Lung (tissue), 12 donors: ENCODE data around the gene GLYATL1B. TPM values are rescaled to one million over a fixed set of nuclear protein-coding genes. Genes with fewer than 3 reads are reported as not detected.
"Not testable (repeated sequence)": the region's sequence is repeated elsewhere in the genome, so short reads cannot be mapped to it uniquely, and the experiment has no call there.

ENCODE experiments used
- ATAC-seq: fragments of 200-7000 bp; cut with Tn5 transposase; one replicate; pipeline ENCODE4 v1.9.1; 2020; ENCODE audit warnings: moderate number of reproducible peaks; ENCODE audit not compliant: insufficient read depth, low FRiP score
- DNase-seq, 3 donors: peaks; one replicate each; pipeline ENCODE4 v3.0.0-alpha.2; 2013 to 2017
- H3K27ac ChIP-seq, 2 donors: one replicate each; pipeline ENCODE4 v1.5.1; 2013; ENCODE audit warnings: mild to moderate bottlenecking in 2 of 2, moderate library complexity in 2 of 2, control low read depth in 1 of 2, inconsistent platforms in 1 of 2, low read depth in 1 of 2, low read length in 1 of 2
- H3K27me3 ChIP-seq, 3 donors: one replicate each; pipeline ENCODE4 v1.5.1; 2013; ENCODE audit warnings: low read length in 2 of 3; ENCODE audit not compliant: control insufficient read depth in 3 of 3, insufficient read depth in 3 of 3
- H3K36me3 ChIP-seq, 4 donors: one replicate each; pipeline ENCODE4 v1.5.1; 2013; ENCODE audit warnings: low read length in 4 of 4, mild to moderate bottlenecking in 1 of 4, moderate library complexity in 1 of 4; ENCODE audit not compliant: control insufficient read depth in 4 of 4, insufficient read depth in 4 of 4
- H3K4me1 ChIP-seq, 5 donors: one replicate each; pipeline ENCODE4 v1.5.1; 2013; ENCODE audit warnings: low read length in 5 of 5, mild to moderate bottlenecking in 2 of 5, moderate library complexity in 1 of 5; ENCODE audit not compliant: control insufficient read depth in 5 of 5, insufficient read depth in 5 of 5
- H3K4me3 ChIP-seq: one replicate; pipeline ENCODE4 v1.5.1; 2013; ENCODE audit warnings: mild to moderate bottlenecking, control low read depth, moderate library complexity
- H3K9ac ChIP-seq, 2 donors: one replicate each; pipeline ENCODE4 v1.5.1; 2013; ENCODE audit warnings: low read length in 2 of 2, control low read depth in 1 of 2; ENCODE audit not compliant: insufficient read depth in 1 of 2
- H3K9me3 ChIP-seq, 4 donors: one replicate each; pipeline ENCODE4 v1.5.1; 2013; ENCODE audit warnings: low read length in 3 of 4, mild to moderate bottlenecking in 1 of 4, moderate library complexity in 1 of 4; ENCODE audit not compliant: control insufficient read depth in 4 of 4, insufficient read depth in 3 of 4
- WGBS, 2 donors: extraction: QIAGEN DNeasy Blood & Tissue Kit; methylation state at CpG; one replicate each; pipeline ENCODE4 v1.1.7; 2013; 5-methylcytosine and 5-hydroxymethylcytosine counted together
- polyA plus RNA-seq, 2 donors: library from polyadenylated mRNA; stranded (reverse); fragments of 200-250 nt; gene quantifications; one replicate each; pipeline ENCODE4 v1.2.1, GENCODE V29; 2013
- total RNA-seq, 2 donors: library from RNA; depleted of rRNA in 1 of 2; stranded (reverse); fragments of >200 nt in 1 of 2; gene quantifications; one replicate each; pipeline ENCODE4 v1.2.1, GENCODE V29; 2014 to 2021
- TF ChIP-seq, protein P1 (sequence below): IDR thresholded peaks from 2 replicates; pipeline ENCODE4 v1.5.1; 2012; ENCODE audit warnings: mild to moderate bottlenecking; ENCODE audit errors: control extremely low read depth, extremely low read depth
- donor health status: control.
- donor health status: control.
- donor health status: Bipolar disorder and iron deficiency.
- donor health status: healthy.
- donor health status: DM: yes; HTN: yes; CAD: no.

Gene GLYATL1B
- total and polyA plus RNA-seq, 4 donors = not detected

DNA sequence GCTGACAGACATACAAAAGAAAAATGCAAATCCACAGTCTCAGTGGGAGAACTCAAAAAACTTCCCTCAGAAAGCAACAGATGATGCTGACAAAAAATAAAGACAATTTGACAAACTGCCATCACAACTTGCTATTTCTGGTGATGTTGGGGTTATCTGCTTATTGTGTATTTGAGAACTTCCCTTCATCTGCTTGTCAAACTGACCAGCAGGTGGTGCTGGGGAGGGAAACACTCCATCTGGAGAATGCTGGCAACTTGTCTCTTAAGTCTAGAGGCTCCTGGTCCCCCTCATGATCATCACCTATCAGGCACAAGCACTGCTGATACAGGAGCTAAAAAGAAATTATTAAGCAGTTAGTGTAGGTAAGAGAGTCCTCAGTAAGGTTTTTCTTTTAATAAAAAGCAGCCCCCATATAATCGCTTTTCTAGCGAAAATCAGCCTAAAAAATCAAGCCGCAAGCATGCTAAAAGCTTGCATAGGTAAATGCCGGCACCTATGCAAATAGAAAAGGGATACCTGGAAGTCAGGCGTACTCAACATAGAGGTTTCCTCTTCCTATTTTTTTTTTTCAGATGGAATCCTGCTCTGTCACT lies 11.1 kb downstream of the GLYATL1B start:
- Histone ChIP-seq H3K9ac (no peak overlapping the region), H3K36me3 (no peaks in the 10 kb centered on the region), H3K4me1 (no peaks in the 10 kb centered on the region), H3K4me3 (no peak overlapping the region), H3K27me3 (peaks cover 0 to 7% (median 6%) of the 10 kb centered on the region in 3 donors), H3K9me3 (no peaks in the 10 kb centered on the region), H3K27ac (no peak overlapping the region)
- TF ChIP-seq, protein P1, sequence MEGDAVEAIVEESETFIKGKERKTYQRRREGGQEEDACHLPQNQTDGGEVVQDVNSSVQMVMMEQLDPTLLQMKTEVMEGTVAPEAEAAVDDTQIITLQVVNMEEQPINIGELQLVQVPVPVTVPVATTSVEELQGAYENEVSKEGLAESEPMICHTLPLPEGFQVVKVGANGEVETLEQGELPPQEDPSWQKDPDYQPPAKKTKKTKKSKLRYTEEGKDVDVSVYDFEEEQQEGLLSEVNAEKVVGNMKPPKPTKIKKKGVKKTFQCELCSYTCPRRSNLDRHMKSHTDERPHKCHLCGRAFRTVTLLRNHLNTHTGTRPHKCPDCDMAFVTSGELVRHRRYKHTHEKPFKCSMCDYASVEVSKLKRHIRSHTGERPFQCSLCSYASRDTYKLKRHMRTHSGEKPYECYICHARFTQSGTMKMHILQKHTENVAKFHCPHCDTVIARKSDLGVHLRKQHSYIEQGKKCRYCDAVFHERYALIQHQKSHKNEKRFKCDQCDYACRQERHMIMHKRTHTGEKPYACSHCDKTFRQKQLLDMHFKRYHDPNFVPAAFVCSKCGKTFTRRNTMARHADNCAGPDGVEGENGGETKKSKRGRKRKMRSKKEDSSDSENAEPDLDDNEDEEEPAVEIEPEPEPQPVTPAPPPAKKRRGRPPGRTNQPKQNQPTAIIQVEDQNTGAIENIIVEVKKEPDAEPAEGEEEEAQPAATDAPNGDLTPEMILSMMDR = peak; percentile 25
- DNase-seq = peak; percentile 55 to 67 (median 65)
- 89 to 96% methylated on average over 5 of the region's 5 CpGs for WGBS, 2 donors
- ATAC-seq = peak; percentile 68

GRCh38 chr11:59097938-59098337 lies 11.8 kb downstream of the GLYATL1B start:
- WGBS, 2 donors = 82 to 91% methylated on average over 8 of the region's 8 CpGs
- not testable (repeated sequence) for H3K27ac ChIP-seq, H3K9ac ChIP-seq, ATAC-seq, H3K4me3 ChIP-seq, H3K9me3 ChIP-seq, H3K36me3 ChIP-seq, DNase-seq, H3K4me1 ChIP-seq, H3K27me3 ChIP-seq

DNA sequence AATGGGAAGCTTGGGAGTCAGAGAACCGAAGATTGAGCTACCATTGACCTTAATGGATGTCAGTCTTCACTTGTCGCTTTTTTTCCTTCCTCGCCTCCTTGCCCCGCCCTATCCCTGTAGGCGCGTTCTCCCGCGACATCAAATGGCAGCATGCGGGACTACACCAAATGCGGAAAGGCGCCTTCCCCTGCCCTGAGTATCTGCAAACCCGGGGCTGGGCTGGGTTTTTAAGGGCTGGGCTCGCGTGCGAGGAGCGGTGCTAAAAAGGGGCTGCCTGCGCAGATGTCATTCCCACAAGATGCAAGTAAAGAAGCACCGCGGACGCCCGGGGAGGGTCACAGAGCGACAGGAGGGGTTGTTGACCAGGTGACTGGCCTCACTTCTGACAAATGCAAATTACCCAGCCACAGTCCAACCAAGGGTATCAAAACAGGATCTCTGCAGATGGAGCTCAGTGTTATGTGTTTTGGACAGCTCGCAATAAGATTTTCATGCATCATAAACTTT lies 16.2 kb downstream of the GLYATL1B start:
- ATAC-seq (peak; percentile 61), DNase-seq (peak; percentile 51 to 67 (median 54))
- TF ChIP-seq, protein P1 = peak; percentile 12
- H3K9ac ChIP-seq = peak overlapping the region in 1 of 2 donors; percentile 75
- no peaks in the 10 kb centered on the region for H3K9me3 ChIP-seq
- no peaks in the 10 kb centered on the region for H3K36me3 ChIP-seq
- WGBS, 2 donors = 5 to 9% methylated on average over 23 of the region's 23 CpGs
- H3K4me1 ChIP-seq = peaks cover 0 to 5% (median 4%) of the 10 kb centered on the region in 5 donors
- no peak overlapping the region for H3K4me3 ChIP-seq
- no peak overlapping the region for H3K27ac ChIP-seq
- H3K27me3 ChIP-seq = peaks cover 0 to 7% (median 6%) of the 10 kb centered on the region in 3 donors

GRCh38 chr11:59106363-59107336 lies 20.5 kb downstream of the GLYATL1B start, which contains the start of gene FAM111B:
Gene FAM111B (plus strand): TSS chr11:59107237. CDS start chr11:59109626, 2,389 bp downstream.
- H3K9me3 ChIP-seq = no peaks in the 10 kb centered on the region
- TF ChIP-seq, protein P1 = no peak
- peaks cover 0 to 4% (median 0%) of the 10 kb centered on the region in 3 donors for H3K27me3 ChIP-seq
- 1% methylated on average over 63 to 64 of the region's 64 CpGs for WGBS, 2 donors
- peaks cover 0 to 10% (median 4%) of the 10 kb centered on the region in 5 donors for H3K4me1 ChIP-seq
- H3K36me3 ChIP-seq = no peaks in the 10 kb centered on the region
- peak; percentile 94 for ATAC-seq
- DNase-seq = peak; percentile 89 to 95 (median 93)
- H3K27ac ChIP-seq = no peak within 1 kb of the TSS
- H3K9ac ChIP-seq = peak within 1 kb of the TSS in 1 of 2 donors; percentile 15
- no peak within 1 kb of the TSS for H3K4me3 ChIP-seq

- not testable (repeated sequence) for ATAC-seq, H3K9me3 ChIP-seq, H3K4me3 ChIP-seq, H3K36me3 ChIP-seq, H3K9ac ChIP-seq, H3K27ac ChIP-seq, H3K27me3 ChIP-seq
- DNase-seq = peak in 1 of 3 donors; percentile 13
- 32 to 42% methylated on average over 10 of the region's 10 CpGs for WGBS, 2 donors
- peaks cover 0 to 10% (median 4%) of the 10 kb centered on the region in 5 donors for H3K4me1 ChIP-seq
These were observed 21.6 kb downstream of the GLYATL1B start for GRCh38 chr11:59107721-59108120.
